Measurements from ENCODE around the gene RPL14. TPM values are rescaled to one million over a fixed set of nuclear protein-coding genes. Genes with fewer than 3 reads are reported as not detected.

RPL14 gene
- total RNA-seq, 6 donors from 2014 or later: 173 to 1,676 (median 348) TPM

- Histone ChIP-seq H3K27ac (no peak overlapping the region), H3K36me3 (peaks cover 0 to 3% (median 0%) of the 10 kb centered on the region in 4 donors), H3K4me3 (no peak overlapping the region), H3K9me3 (no peaks in the 10 kb centered on the region), H3K27me3 (no peaks in the 10 kb centered on the region), H3K4me1 (no peaks in the 10 kb centered on the region)
- WGBS, 2 donors: 83 to 88% methylated on average over 5 to 8 of the region's 8 CpGs
- ATAC-seq (ENCODE audit: low FRiP score in 2 of 2) (no peak), DNase-seq (no peak)
- TF ChIP-seq POLR2AphosphoS5 (IDR thresholded peaks at IDR 0.05): no peak
- no peak for TF ChIP-seq CTCF (IDR thresholded peaks at IDR 0.05)
- no peak for TF ChIP-seq EP300 (IDR thresholded peaks at IDR 0.05)
- TF ChIP-seq POLR2A (IDR thresholded peaks at IDR 0.05): no peak
Measured at GRCh38 chr3:40427045-40427669, 30.0 kb upstream of the RPL14 start.

GRCh38 chr3:40432793-40433192 lies 24.3 kb upstream of the RPL14 start:
- TF ChIP-seq POLR2AphosphoS5 (IDR thresholded peaks at IDR 0.05): no peak
- no peak for TF ChIP-seq CTCF (IDR thresholded peaks at IDR 0.05)
- TF ChIP-seq POLR2A (IDR thresholded peaks at IDR 0.05): no peak
- TF ChIP-seq EP300 (IDR thresholded peaks at IDR 0.05): no peak
- Histone ChIP-seq H3K27me3 (no peaks in the 10 kb centered on the region), H3K4me3 (no peak overlapping the region)

GRCh38 chr3:40437889-40438288 lies 19.2 kb upstream of the RPL14 start:
- TF ChIP-seq POLR2A (IDR thresholded peaks at IDR 0.05): no peak
- TF ChIP-seq POLR2AphosphoS5 (IDR thresholded peaks at IDR 0.05): no peak
- no peak for TF ChIP-seq CTCF (IDR thresholded peaks at IDR 0.05)
- no peak for TF ChIP-seq EP300 (IDR thresholded peaks at IDR 0.05)
- no peaks in the 10 kb centered on the region for H3K36me3 ChIP-seq
- 78 to 81% methylated on average over 5 of the region's 5 CpGs for WGBS, 2 donors
- DNase-seq (no peak), ATAC-seq (ENCODE audit: low FRiP score in 2 of 2) (no peak)
- H3K4me1 ChIP-seq: no peaks in the 10 kb centered on the region
- no peak overlapping the region for H3K27ac ChIP-seq
- H3K27me3 ChIP-seq: no peaks in the 10 kb centered on the region
- no peak overlapping the region for H3K4me3 ChIP-seq
- no peaks in the 10 kb centered on the region for H3K9me3 ChIP-seq

More at GRCh38 chr3:40432793-40433192, 24.3 kb upstream of the RPL14 start:
- no peak for ATAC-seq (ENCODE audit: low FRiP score in 2 of 2)
- no peaks in the 10 kb centered on the region for H3K9me3 ChIP-seq
- H3K4me1 ChIP-seq: no peaks in the 10 kb centered on the region
- H3K36me3 ChIP-seq: no peaks in the 10 kb centered on the region
- DNase-seq: no peak
- no peak overlapping the region for H3K27ac ChIP-seq
- 82 to 85% methylated on average over 2 of the region's 2 CpGs for WGBS, 2 donors

GRCh38 chr3:40445062-40445461 lies 12.1 kb upstream of the RPL14 start:
- Histone ChIP-seq H3K27me3 (no peaks in the 10 kb centered on the region), H3K27ac (no peak overlapping the region), H3K36me3 (peaks cover 0 to 19% (median 3%) of the 10 kb centered on the region in 4 donors), H3K4me1 (no peaks in the 10 kb centered on the region), H3K9me3 (no peaks in the 10 kb centered on the region), H3K4me3 (no peak overlapping the region)
- peak in 1 of 2 donors; percentile 53 for DNase-seq
- WGBS, 2 donors: 83 to 95% methylated on average over 7 to 9 of the region's 9 CpGs
- no peak for ATAC-seq (ENCODE audit: low FRiP score in 2 of 2)
- TF ChIP-seq CTCF (IDR thresholded peaks at IDR 0.05) (no peak), EP300 (IDR thresholded peaks at IDR 0.05) (no peak), POLR2A (IDR thresholded peaks at IDR 0.05) (no peak), POLR2AphosphoS5 (IDR thresholded peaks at IDR 0.05) (no peak)

- Histone ChIP-seq H3K27me3 (no peaks in the 10 kb centered on the region), H3K9me3 (no peaks in the 10 kb centered on the region), H3K4me3 (no peak overlapping the region), H3K27ac (no peak overlapping the region), H3K4me1 (no peaks in the 10 kb centered on the region), H3K36me3 (peaks cover 0 to 19% (median 3%) of the 10 kb centered on the region in 4 donors)
- DNase-seq (no peak), ATAC-seq (ENCODE audit: low FRiP score in 2 of 2) (no peak)
- 76 to 80% methylated on average over 4 of the region's 4 CpGs for WGBS, 2 donors
- TF ChIP-seq POLR2AphosphoS5 (IDR thresholded peaks at IDR 0.05) (no peak), CTCF (IDR thresholded peaks at IDR 0.05) (no peak), EP300 (IDR thresholded peaks at IDR 0.05) (no peak), POLR2A (IDR thresholded peaks at IDR 0.05) (no peak)
Measured at GRCh38 chr3:40445880-40446279, 11.3 kb upstream of the RPL14 start.
